Immature natural killer cell (primary cell): ENCODE data around the gene KCNMB2. TPM values are rescaled to one million over a fixed set of nuclear protein-coding genes. Genes with fewer than 3 reads are reported as not detected.

ENCODE experiments used
- DNase-seq, 3 donors: peaks; one replicate each; pipeline ENCODE4 v3.0.0; 2022; ENCODE audit warnings: mixed read lengths in 1 of 3
- H3K27ac Mint-ChIP-seq, 6 donors: one replicate each; pipeline ENCODE4 v1.8.0; 2020; ENCODE audit warnings: mixed read lengths in 6 of 6, mild to moderate bottlenecking in 5 of 6, inconsistent platforms in 4 of 6, moderate library complexity in 3 of 6
- H3K27me3 Mint-ChIP-seq, 3 donors: one replicate each; pipeline ENCODE4 v1.8.0; 2020 to 2021; ENCODE audit warnings: low read depth in 3 of 3, mild to moderate bottlenecking in 3 of 3, mixed read lengths in 3 of 3, moderate library complexity in 3 of 3, inconsistent platforms in 1 of 3
- H3K36me3 Mint-ChIP-seq, 3 donors: one replicate each; pipeline ENCODE4 v1.8.0; 2020; ENCODE audit warnings: mixed read lengths in 3 of 3, inconsistent platforms in 2 of 3, mild to moderate bottlenecking in 2 of 3
- H3K4me1 Mint-ChIP-seq, 2 donors: one replicate each; pipeline ENCODE4 v1.8.0; 2020; ENCODE audit warnings: inconsistent platforms in 2 of 2, mild to moderate bottlenecking in 2 of 2, mixed read lengths in 2 of 2, moderate library complexity in 1 of 2
- H3K4me3 Mint-ChIP-seq, 5 donors: one replicate each; pipeline ENCODE4 v1.8.0; 2020; ENCODE audit warnings: mild to moderate bottlenecking in 5 of 5, mixed read lengths in 5 of 5, inconsistent platforms in 3 of 5, moderate library complexity in 3 of 5
- H3K9me3 Mint-ChIP-seq, 6 donors: one replicate each; pipeline ENCODE4 v1.8.0; 2020; ENCODE audit warnings: mild to moderate bottlenecking in 6 of 6, mixed read lengths in 6 of 6, inconsistent platforms in 4 of 6, moderate library complexity in 3 of 6
- polyA plus RNA-seq, 3 donors: library from polyadenylated mRNA; unstranded; fragments of 300-500 nt; fragmentation: Illumina TruSeq; gene quantifications; one replicate each; pipeline ENCODE4 v1.2.3, GENCODE V29; 2021

KCNMB2 gene
- polyA plus RNA-seq, 3 donors from 2014 or later: not detected

GRCh38 chr3:178754852-178755510 lies 218.7 kb downstream of the KCNMB2 start:
- Mint-ChIP-seq H3K36me3 (no peaks in the 10 kb centered on the region), H3K27me3 (no peaks in the 10 kb centered on the region), H3K4me3 (no peak overlapping the region), H3K27ac (no peak overlapping the region), H3K4me1 (no peaks in the 10 kb centered on the region), H3K9me3 (peaks cover 0 to 13% (median under 1%) of the 10 kb centered on the region in 6 donors)
- no peak for DNase-seq

GRCh38 chr3:178761024-178761423 lies 224.8 kb downstream of the KCNMB2 start:
- Mint-ChIP-seq H3K27me3 (peaks cover 0 to 2% (median 1%) of the 10 kb centered on the region in 3 donors), H3K36me3 (no peaks in the 10 kb centered on the region), H3K4me3 (no peak overlapping the region), H3K4me1 (no peaks in the 10 kb centered on the region), H3K9me3 (peaks cover 0 to 3% (median 1%) of the 10 kb centered on the region in 6 donors), H3K27ac (no peak overlapping the region)
- no peak for DNase-seq

- Mint-ChIP-seq H3K27ac (no peak overlapping the region), H3K27me3 (peaks cover 0 to 2% (median 1%) of the 10 kb centered on the region in 3 donors), H3K9me3 (peaks cover 0 to 3% (median 1%) of the 10 kb centered on the region in 6 donors), H3K4me1 (no peaks in the 10 kb centered on the region), H3K36me3 (no peaks in the 10 kb centered on the region), H3K4me3 (no peak overlapping the region)
- DNase-seq: no peak
These were observed 225.2 kb downstream of the KCNMB2 start for GRCh38 chr3:178761461-178761860.

- no peaks in the 10 kb centered on the region for H3K4me1 Mint-ChIP-seq
- H3K27ac Mint-ChIP-seq: no peak overlapping the region
- H3K9me3 Mint-ChIP-seq: peaks cover 0 to 3% (median 2%) of the 10 kb centered on the region in 6 donors
- peaks cover 0 to 2% (median 1%) of the 10 kb centered on the region in 3 donors for H3K27me3 Mint-ChIP-seq
- no peaks in the 10 kb centered on the region for H3K36me3 Mint-ChIP-seq
- no peak overlapping the region for H3K4me3 Mint-ChIP-seq
- no peak for DNase-seq
These were observed 226.1 kb downstream of the KCNMB2 start for GRCh38 chr3:178762385-178762784.

GRCh38 chr3:178765472-178765871 lies 229.2 kb downstream of the KCNMB2 start:
- Mint-ChIP-seq H3K27me3 (peaks cover 0 to 2% (median 1%) of the 10 kb centered on the region in 3 donors), H3K4me1 (no peaks in the 10 kb centered on the region), H3K36me3 (no peaks in the 10 kb centered on the region), H3K27ac (no peak overlapping the region), H3K4me3 (no peak overlapping the region), H3K9me3 (peaks cover 0 to 15% (median 8%) of the 10 kb centered on the region in 6 donors)
- DNase-seq: no peak

- Mint-ChIP-seq H3K9me3 (peaks cover 2 to 15% (median 10%) of the 10 kb centered on the region in 6 donors), H3K27ac (no peak overlapping the region), H3K27me3 (peaks cover 0 to 2% (median 0%) of the 10 kb centered on the region in 3 donors), H3K4me1 (no peaks in the 10 kb centered on the region), H3K36me3 (no peaks in the 10 kb centered on the region), H3K4me3 (no peak overlapping the region)
- DNase-seq: no peak
These were observed 231.3 kb downstream of the KCNMB2 start for GRCh38 chr3:178767581-178767980.

- Mint-ChIP-seq H3K4me1 (no peaks in the 10 kb centered on the region), H3K4me3 (no peak overlapping the region), H3K9me3 (peaks cover 2 to 15% (median 10%) of the 10 kb centered on the region in 6 donors), H3K27me3 (no peaks in the 10 kb centered on the region), H3K27ac (no peak overlapping the region), H3K36me3 (no peaks in the 10 kb centered on the region)
- DNase-seq: no peak
These were observed 232.0 kb downstream of the KCNMB2 start for GRCh38 chr3:178768072-178768864.

GRCh38 chr3:178771511-178771910 lies 235.3 kb downstream of the KCNMB2 start:
- no peak overlapping the region for H3K27ac Mint-ChIP-seq
- H3K36me3 Mint-ChIP-seq: no peaks in the 10 kb centered on the region
- peaks cover 4 to 16% (median 10%) of the 10 kb centered on the region in 6 donors for H3K9me3 Mint-ChIP-seq
- H3K4me3 Mint-ChIP-seq: no peak overlapping the region
- H3K27me3 Mint-ChIP-seq: no peaks in the 10 kb centered on the region
- DNase-seq: no peak
- H3K4me1 Mint-ChIP-seq: no peaks in the 10 kb centered on the region

GRCh38 chr3:178772746-178773145 lies 236.5 kb downstream of the KCNMB2 start:
- no peak overlapping the region for H3K27ac Mint-ChIP-seq
- no peaks in the 10 kb centered on the region for H3K36me3 Mint-ChIP-seq
- H3K4me1 Mint-ChIP-seq: no peaks in the 10 kb centered on the region
- H3K9me3 Mint-ChIP-seq: peaks cover 4 to 16% (median 10%) of the 10 kb centered on the region in 6 donors
- DNase-seq: no peak
- no peak overlapping the region for H3K4me3 Mint-ChIP-seq
- no peaks in the 10 kb centered on the region for H3K27me3 Mint-ChIP-seq

GRCh38 chr3:178773358-178773757 lies 237.1 kb downstream of the KCNMB2 start:
- H3K27me3 Mint-ChIP-seq: no peaks in the 10 kb centered on the region
- H3K4me1 Mint-ChIP-seq: no peaks in the 10 kb centered on the region
- H3K36me3 Mint-ChIP-seq: no peaks in the 10 kb centered on the region
- no peak overlapping the region for H3K4me3 Mint-ChIP-seq
- no peak overlapping the region for H3K27ac Mint-ChIP-seq
- peaks cover 4 to 16% (median 10%) of the 10 kb centered on the region in 6 donors for H3K9me3 Mint-ChIP-seq
- no peak for DNase-seq

- H3K9me3 Mint-ChIP-seq: peaks cover 0 to 8% (median 5%) of the 10 kb centered on the region in 6 donors
- H3K36me3 Mint-ChIP-seq: no peaks in the 10 kb centered on the region
- no peaks in the 10 kb centered on the region for H3K4me1 Mint-ChIP-seq
- no peaks in the 10 kb centered on the region for H3K27me3 Mint-ChIP-seq
- DNase-seq: no peak
- no peak overlapping the region for H3K4me3 Mint-ChIP-seq
- H3K27ac Mint-ChIP-seq: no peak overlapping the region
These were observed 241.6 kb downstream of the KCNMB2 start for GRCh38 chr3:178777718-178778411.

GRCh38 chr3:178778589-178778988 lies 242.4 kb downstream of the KCNMB2 start:
- Mint-ChIP-seq H3K27ac (no peak overlapping the region), H3K36me3 (no peaks in the 10 kb centered on the region), H3K9me3 (peaks cover 0 to 8% (median 5%) of the 10 kb centered on the region in 6 donors), H3K4me1 (no peaks in the 10 kb centered on the region), H3K4me3 (no peak overlapping the region), H3K27me3 (no peaks in the 10 kb centered on the region)
- DNase-seq: no peak

GRCh38 chr3:178785961-178786360 lies 249.7 kb downstream of the KCNMB2 start:
- peaks cover 0 to 2% (median 0%) of the 10 kb centered on the region in 3 donors for H3K27me3 Mint-ChIP-seq
- no peak for DNase-seq
- no peaks in the 10 kb centered on the region for H3K4me1 Mint-ChIP-seq
- H3K4me3 Mint-ChIP-seq: no peak overlapping the region
- H3K27ac Mint-ChIP-seq: no peak overlapping the region
- peaks cover 0 to 11% (median 3%) of the 10 kb centered on the region in 6 donors for H3K9me3 Mint-ChIP-seq
- no peaks in the 10 kb centered on the region for H3K36me3 Mint-ChIP-seq

- Mint-ChIP-seq H3K36me3 (no peaks in the 10 kb centered on the region), H3K9me3 (peaks cover 0 to 26% (median 3%) of the 10 kb centered on the region in 6 donors), H3K27ac (no peak overlapping the region), H3K4me1 (no peaks in the 10 kb centered on the region), H3K4me3 (no peak overlapping the region), H3K27me3 (peaks cover 0 to 2% (median 0%) of the 10 kb centered on the region in 3 donors)
- DNase-seq: no peak
These were observed 251.7 kb downstream of the KCNMB2 start for GRCh38 chr3:178787960-178788359.
